ENCODE measurements around the gene TADA2B. TPM values are rescaled to one million over a fixed set of nuclear protein-coding genes. Genes with fewer than 3 reads are reported as not detected.

The TADA2B gene
- total RNA-seq, 4 donors from 2014 or later: 17.9 to 34.1 (median 26.6) TPM

- Histone ChIP-seq H3K27ac (no peak overlapping the region), H3K4me1 (no peaks in the 10 kb centered on the region), H3K4me3 (replicated peaks in 1 of 3) (no peak overlapping the region), H3K36me3 (no peaks in the 10 kb centered on the region), H3K27me3 (no peaks in the 10 kb centered on the region), H3K9me3 (no peaks in the 10 kb centered on the region)
- intact Hi-C loops (cut with DNase I): no loop called here
- no peak for TF ChIP-seq CTCF (IDR thresholded peaks at IDR 0.05)
- no peak for TF ChIP-seq POLR2A (IDR thresholded peaks at IDR 0.05)
- DNase-seq: no peak
- WGBS, 2 donors: 17 to 36% methylated on average over 1 of the region's 1 CpG
Observed at GRCh38 chr4:7086384-7086783, 43.2 kb downstream of the TADA2B start.

GRCh38 chr4:7087036-7087435 is 43.9 kb downstream of the TADA2B start:
- Histone ChIP-seq H3K4me3 (replicated peaks in 1 of 3) (no peak overlapping the region), H3K4me1 (no peaks in the 10 kb centered on the region), H3K9me3 (no peaks in the 10 kb centered on the region), H3K36me3 (no peaks in the 10 kb centered on the region), H3K27me3 (no peaks in the 10 kb centered on the region), H3K27ac (no peak overlapping the region)
- DNase-seq: no peak
- WGBS, 2 donors: 76 to 78% methylated on average over 3 of the region's 3 CpGs
- TF ChIP-seq CTCF (IDR thresholded peaks at IDR 0.05) (no peak), POLR2A (IDR thresholded peaks at IDR 0.05) (no peak)
- intact Hi-C loops (cut with DNase I): no loop called here

GRCh38 chr4:7089213-7089986 is 46.2 kb downstream of the TADA2B start:
- WGBS, 2 donors: 76 to 83% methylated on average over 5 of the region's 5 CpGs
- DNase-seq: no peak
- Histone ChIP-seq H3K27me3 (no peaks in the 10 kb centered on the region), H3K27ac (no peak overlapping the region), H3K4me1 (no peaks in the 10 kb centered on the region), H3K36me3 (no peaks in the 10 kb centered on the region), H3K9me3 (no peaks in the 10 kb centered on the region), H3K4me3 (replicated peaks in 1 of 3) (no peak overlapping the region)
- no peak for TF ChIP-seq POLR2A (IDR thresholded peaks at IDR 0.05)
- TF ChIP-seq CTCF (IDR thresholded peaks at IDR 0.05): no peak
- intact Hi-C loops (cut with DNase I): no loop called here

GRCh38 chr4:7092026-7092425 is 48.9 kb downstream of the TADA2B start:
- no peak for DNase-seq
- intact Hi-C loops (cut with DNase I): no loop called here
- no peaks in the 10 kb centered on the region for H3K9me3 ChIP-seq
- H3K36me3 ChIP-seq: no peaks in the 10 kb centered on the region
- no peak overlapping the region for H3K27ac ChIP-seq
- H3K4me1 ChIP-seq: no peaks in the 10 kb centered on the region
- WGBS, 2 donors: 66 to 68% methylated on average over 3 of the region's 3 CpGs
- no peaks in the 10 kb centered on the region for H3K27me3 ChIP-seq
- TF ChIP-seq POLR2A (IDR thresholded peaks at IDR 0.05) (no peak), CTCF (IDR thresholded peaks at IDR 0.05) (no peak)
- no peak overlapping the region for H3K4me3 ChIP-seq (replicated peaks in 1 of 3)

GRCh38 chr4:7094916-7095315 is 51.7 kb downstream of the TADA2B start:
- H3K9me3 ChIP-seq: no peaks in the 10 kb centered on the region
- H3K4me1 ChIP-seq: no peaks in the 10 kb centered on the region
- TF ChIP-seq POLR2A (IDR thresholded peaks at IDR 0.05) (no peak), CTCF (IDR thresholded peaks at IDR 0.05) (no peak)
- no peak overlapping the region for H3K4me3 ChIP-seq (replicated peaks in 1 of 3)
- H3K27me3 ChIP-seq: no peaks in the 10 kb centered on the region
- intact Hi-C loops (cut with DNase I): no loop called here
- no peak overlapping the region for H3K27ac ChIP-seq
- H3K36me3 ChIP-seq: no peaks in the 10 kb centered on the region
- WGBS, 2 donors: 81 to 88% methylated on average over 10 of the region's 10 CpGs
- no peak for DNase-seq
